Chondrocyte (in vitro differentiated cells): ENCODE measurements around the gene AHNAK. TPM values are rescaled to one million over a fixed set of nuclear protein-coding genes. Genes with fewer than 3 reads are reported as not detected.
"Not testable (repeated sequence)": the region's sequence is repeated elsewhere in the genome, so short reads cannot be mapped to it uniquely, and the experiment has no call there.

Experiments
- DNase-seq: peaks from one replicate; pipeline ENCODE4 v3.0.0; 2021; ENCODE audit warnings: mixed read lengths, low spot score
- H3K27ac Mint-ChIP-seq: one replicate; pipeline ENCODE4 v1.8.0; 2021; ENCODE audit warnings: mild to moderate bottlenecking, moderate library complexity, mixed read lengths; ENCODE audit not compliant: unreplicated experiment
- H3K27me3 Mint-ChIP-seq: 2 replicates; pipeline ENCODE4 v1.8.0; 2021; ENCODE audit warnings: low read depth, mixed read lengths
- H3K36me3 Mint-ChIP-seq: 2 replicates; pipeline ENCODE4 v1.8.0; 2021; ENCODE audit warnings: low read depth, mixed read lengths
- H3K4me1 Mint-ChIP-seq: 2 replicates; pipeline ENCODE4 v1.8.0; 2021; ENCODE audit warnings: low read depth, mild to moderate bottlenecking, mixed read lengths
- H3K4me3 Mint-ChIP-seq: one replicate; pipeline ENCODE4 v1.8.0; 2021; ENCODE audit warnings: mild to moderate bottlenecking, moderate library complexity, mixed read lengths; ENCODE audit not compliant: unreplicated experiment
- H3K9me3 Mint-ChIP-seq: 2 replicates; pipeline ENCODE4 v1.8.0; 2021; ENCODE audit warnings: low read depth, mixed read lengths
- total RNA-seq: library from RNA; stranded (reverse); gene quantifications from 3 replicates; pipeline ENCODE4 v1.2.1, GENCODE V29; 2021
- TF ChIP-seq, protein P1 (sequence below): fragments of 200-600 bp; sonication (generic); IDR thresholded peaks from 2 replicates; pipeline ENCODE4 v1.5.0; 2021; ENCODE audit warnings: antibody characterized with exemption, mild to moderate bottlenecking, moderate library complexity

AHNAK gene
- total RNA-seq, 1 donor from 2014 or later = 514 TPM

DNA sequence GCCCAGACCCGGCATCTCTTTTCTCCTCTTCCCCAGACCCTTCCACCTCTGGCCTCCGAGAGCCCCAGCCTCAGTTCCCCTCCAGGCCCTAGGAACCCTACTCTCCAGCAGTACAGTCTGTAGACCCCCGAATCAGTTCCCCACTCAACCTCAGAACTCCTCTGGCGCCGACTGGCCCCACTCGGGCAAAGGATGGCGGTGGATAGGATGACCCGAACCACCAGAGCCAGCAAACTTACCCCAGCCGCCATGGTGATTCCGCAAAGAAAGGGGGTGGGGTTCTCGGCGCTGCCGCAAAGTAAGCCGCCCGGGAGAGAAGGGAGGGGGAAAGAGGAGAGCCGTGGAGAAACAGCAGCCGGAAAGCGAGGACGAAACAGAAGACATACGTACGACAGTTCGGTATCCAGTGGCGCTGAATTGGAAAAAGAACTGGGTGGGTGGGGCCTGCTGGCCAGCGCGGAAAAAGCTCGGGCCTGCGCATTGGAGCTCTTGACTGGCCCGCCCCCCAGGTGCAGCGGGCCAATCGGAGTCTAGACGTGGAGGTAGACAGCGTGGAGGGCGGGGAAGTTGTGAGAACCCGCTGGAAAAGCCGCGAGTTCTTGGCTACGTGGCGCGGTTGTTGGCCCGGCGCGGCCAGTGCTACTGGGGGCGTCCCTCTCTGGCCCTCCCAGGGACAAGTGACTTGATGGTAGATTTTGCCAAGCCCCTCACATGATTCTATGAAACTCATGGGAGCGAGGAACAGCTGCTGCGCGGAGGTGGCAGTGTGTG is 27.2 kb upstream of the AHNAK start, which contains the start of gene EEF1G:
Gene EEF1G, minus strand, starts transcription at position 300 of the 771 bp plus-strand sequence. Its CDS starts 49 bp downstream, at position 251.
- peak within 1 kb of the TSS; percentile 98 for H3K27ac Mint-ChIP-seq
- DNase-seq = peak; percentile 99
- H3K4me1 Mint-ChIP-seq = peaks cover 60% of the 10 kb centered on the region
- H3K9me3 Mint-ChIP-seq = no peaks in the 10 kb centered on the region
- peaks cover 27% of the 10 kb centered on the region for H3K36me3 Mint-ChIP-seq
- H3K4me3 Mint-ChIP-seq = peak within 1 kb of the TSS; percentile 99
- TF ChIP-seq, protein P1, sequence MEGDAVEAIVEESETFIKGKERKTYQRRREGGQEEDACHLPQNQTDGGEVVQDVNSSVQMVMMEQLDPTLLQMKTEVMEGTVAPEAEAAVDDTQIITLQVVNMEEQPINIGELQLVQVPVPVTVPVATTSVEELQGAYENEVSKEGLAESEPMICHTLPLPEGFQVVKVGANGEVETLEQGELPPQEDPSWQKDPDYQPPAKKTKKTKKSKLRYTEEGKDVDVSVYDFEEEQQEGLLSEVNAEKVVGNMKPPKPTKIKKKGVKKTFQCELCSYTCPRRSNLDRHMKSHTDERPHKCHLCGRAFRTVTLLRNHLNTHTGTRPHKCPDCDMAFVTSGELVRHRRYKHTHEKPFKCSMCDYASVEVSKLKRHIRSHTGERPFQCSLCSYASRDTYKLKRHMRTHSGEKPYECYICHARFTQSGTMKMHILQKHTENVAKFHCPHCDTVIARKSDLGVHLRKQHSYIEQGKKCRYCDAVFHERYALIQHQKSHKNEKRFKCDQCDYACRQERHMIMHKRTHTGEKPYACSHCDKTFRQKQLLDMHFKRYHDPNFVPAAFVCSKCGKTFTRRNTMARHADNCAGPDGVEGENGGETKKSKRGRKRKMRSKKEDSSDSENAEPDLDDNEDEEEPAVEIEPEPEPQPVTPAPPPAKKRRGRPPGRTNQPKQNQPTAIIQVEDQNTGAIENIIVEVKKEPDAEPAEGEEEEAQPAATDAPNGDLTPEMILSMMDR = no peak
- H3K27me3 Mint-ChIP-seq = no peaks in the 10 kb centered on the region

DNA sequence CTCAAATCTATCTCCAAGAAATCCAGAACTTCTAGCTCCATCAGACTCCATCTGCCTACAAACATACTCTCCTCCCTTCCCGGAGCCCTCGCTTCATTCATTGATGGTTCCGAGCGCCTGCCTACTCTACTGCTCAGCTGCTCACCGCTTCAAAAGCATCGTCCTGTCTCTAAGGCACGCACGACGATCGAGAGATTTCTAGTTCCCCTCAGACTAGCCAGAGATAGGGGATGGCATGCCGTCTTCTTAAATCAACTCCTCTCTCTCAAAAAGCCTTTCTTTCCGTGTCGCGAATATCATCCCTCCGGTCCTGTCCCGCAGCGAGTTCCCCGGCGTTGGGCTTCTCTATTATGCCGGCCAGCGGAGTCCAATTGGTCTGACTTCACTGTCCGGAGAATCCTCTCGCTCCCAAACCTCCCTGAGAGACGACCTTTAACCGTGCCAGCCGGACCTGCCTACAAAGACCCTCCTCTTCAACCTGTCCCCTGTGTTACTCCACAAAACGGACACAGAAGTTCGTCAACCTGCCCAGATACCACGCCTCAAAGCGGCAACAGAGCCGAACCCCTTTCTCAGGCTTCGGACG is 26.5 kb upstream of the AHNAK start:
- TF ChIP-seq, protein P1 = no peak
- H3K27me3 Mint-ChIP-seq = no peaks in the 10 kb centered on the region
- DNase-seq = no peak
- H3K9me3 Mint-ChIP-seq = no peaks in the 10 kb centered on the region
- H3K36me3 Mint-ChIP-seq = peaks cover 27% of the 10 kb centered on the region
- peak overlapping the region; percentile 99 for H3K4me3 Mint-ChIP-seq
- peaks cover 60% of the 10 kb centered on the region for H3K4me1 Mint-ChIP-seq
- peak overlapping the region; percentile 98 for H3K27ac Mint-ChIP-seq

DNA sequence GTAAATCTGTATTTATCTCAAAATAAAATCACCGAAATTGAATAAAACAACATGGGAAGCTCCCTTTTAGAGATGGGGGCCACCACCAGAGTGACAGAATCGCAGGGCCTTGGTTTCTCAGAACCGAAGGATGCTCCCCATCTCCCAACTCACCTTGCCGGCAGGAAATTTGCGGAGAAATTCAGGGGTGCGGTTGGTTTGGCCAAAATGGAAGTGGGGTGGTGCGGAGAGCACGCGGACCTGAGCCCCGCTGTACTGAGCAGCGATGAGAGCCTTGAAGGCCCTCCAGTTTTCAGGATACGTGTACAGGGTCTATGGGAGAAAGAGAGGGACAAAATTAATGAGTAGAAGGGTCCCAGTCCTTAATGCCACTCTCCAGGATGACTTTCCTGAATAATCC is 25.8 kb upstream of the AHNAK start:
- TF ChIP-seq, protein P1 = no peak
- Mint-ChIP-seq H3K27me3 (no peaks in the 10 kb centered on the region), H3K4me1 (peaks cover 60% of the 10 kb centered on the region), H3K27ac (peak overlapping the region; percentile 98), H3K4me3 (peak overlapping the region; percentile 99), H3K36me3 (peaks cover 29% of the 10 kb centered on the region), H3K9me3 (no peaks in the 10 kb centered on the region)
- DNase-seq = no peak

DNA sequence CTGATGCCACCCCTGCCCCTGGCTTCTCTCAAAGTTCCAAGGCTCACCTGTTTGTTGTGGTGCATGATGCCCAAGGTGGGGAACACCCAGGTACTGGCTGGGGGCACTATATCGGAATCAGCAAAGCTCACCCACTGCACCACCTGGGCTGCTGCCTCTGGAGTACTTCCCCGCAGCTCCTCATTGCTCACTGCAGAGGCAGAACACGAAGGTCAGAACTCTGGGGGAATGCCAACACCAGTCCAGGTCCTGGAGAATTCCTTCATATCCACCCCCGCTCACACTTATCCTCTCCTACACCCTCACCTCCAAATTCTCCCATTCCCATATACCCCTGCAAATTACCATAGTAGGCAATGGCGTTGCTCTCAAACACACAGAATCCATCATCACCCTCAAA is 24.9 kb upstream of the AHNAK start:
- Mint-ChIP-seq H3K4me1 (peaks cover 54% of the 10 kb centered on the region), H3K27ac (peak overlapping the region; percentile 74), H3K36me3 (peaks cover 33% of the 10 kb centered on the region)
- not testable (repeated sequence) for H3K27me3 Mint-ChIP-seq, H3K4me3 Mint-ChIP-seq, H3K9me3 Mint-ChIP-seq, DNase-seq

DNA sequence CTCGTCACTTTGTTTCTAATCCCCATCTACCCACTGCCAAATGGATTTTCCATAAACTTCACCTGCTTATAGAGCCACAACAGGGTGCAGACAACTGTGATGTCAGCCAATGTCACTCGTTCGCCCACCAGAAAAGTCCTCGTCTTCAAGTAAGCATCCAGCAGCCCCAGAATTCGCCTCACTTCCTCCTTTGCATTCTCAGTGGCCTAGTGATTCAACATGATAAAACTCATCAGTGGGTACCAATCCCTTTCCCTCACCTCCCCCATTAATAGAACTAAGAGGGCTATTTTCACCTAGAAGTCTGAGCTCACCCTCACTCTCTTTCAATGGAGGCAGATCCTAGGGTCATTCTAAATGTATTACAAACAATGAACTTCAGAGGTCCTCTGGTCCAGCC is 24.3 kb upstream of the AHNAK start:
- H3K4me3 Mint-ChIP-seq, DNase-seq, H3K9me3 Mint-ChIP-seq, H3K27me3 Mint-ChIP-seq: not testable (repeated sequence)
- H3K4me1 Mint-ChIP-seq = peaks cover 55% of the 10 kb centered on the region
- peaks cover 37% of the 10 kb centered on the region for H3K36me3 Mint-ChIP-seq
- peak overlapping the region; percentile 19 for H3K27ac Mint-ChIP-seq

DNA sequence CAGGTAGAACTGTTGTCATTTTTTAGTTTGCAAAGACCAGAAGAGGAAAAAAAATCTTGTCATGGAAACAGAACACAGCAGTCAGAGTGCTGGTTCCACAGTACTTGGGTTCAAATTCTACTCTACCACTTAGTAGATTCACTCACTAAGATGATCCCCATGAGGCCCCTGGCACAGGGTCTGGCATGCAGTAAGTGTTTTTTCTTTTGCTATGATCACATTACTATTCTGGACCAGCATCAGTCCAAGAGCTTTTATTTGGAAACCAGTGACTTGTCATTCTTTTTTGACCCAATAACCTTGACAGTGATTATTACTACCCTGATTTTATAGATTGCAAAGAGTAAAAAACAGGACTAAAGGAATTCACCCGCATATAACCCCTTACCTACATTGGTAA is 23.0 kb upstream of the AHNAK start:
- no peak overlapping the region for H3K4me3 Mint-ChIP-seq
- H3K36me3 Mint-ChIP-seq = peaks cover 42% of the 10 kb centered on the region
- H3K27me3 Mint-ChIP-seq = no peaks in the 10 kb centered on the region
- DNase-seq = no peak
- H3K27ac Mint-ChIP-seq = no peak overlapping the region
- TF ChIP-seq, protein P1 = no peak
- no peaks in the 10 kb centered on the region for H3K9me3 Mint-ChIP-seq
- peaks cover 44% of the 10 kb centered on the region for H3K4me1 Mint-ChIP-seq
